Measurements from ENCODE around the gene LIN7A. TPM values are rescaled to one million over a fixed set of nuclear protein-coding genes. Genes with fewer than 3 reads are reported as not detected.

The LIN7A gene
- total RNA-seq, 2 experiments from 2014 or later, result not detected

- DNase-seq (no peak), ATAC-seq (ENCODE audit: poor library complexity) (no peak)
- Histone ChIP-seq H3K4me3 (ENCODE audit: low read length) (no peak overlapping the region), H3K4me1 (ENCODE audit: insufficient read depth, low read length) (no peaks in the 10 kb centered on the region), H3K36me3 (ENCODE audit: insufficient read depth, low read length) (no peaks in the 10 kb centered on the region), H3K27ac (ENCODE audit: low read depth in 1 of 2, low read length in 2 of 2) (no peak overlapping the region), H3K27me3 (ENCODE audit: control insufficient read depth in 1 of 2, insufficient read depth in 2 of 2, low read length in 2 of 2) (no peaks in the 10 kb centered on the region), H3K9me3 (ENCODE audit: control insufficient read depth in 1 of 2, insufficient read depth in 1 of 2, low read length in 2 of 2) (no peaks in the 10 kb centered on the region)
- CTCF ChIA-PET, result no interaction called here
- intact Hi-C loops (cut with DNase I, micrococcal nuclease), result no loop called here
- Mint-ChIP-seq H3K9me3 (no peaks in the 10 kb centered on the region), H3K27me3 (no peaks in the 10 kb centered on the region), H3K4me1 (ENCODE audit: low read depth) (no peaks in the 10 kb centered on the region), H3K36me3 (ENCODE audit: low read depth) (no peaks in the 10 kb centered on the region), H3K4me3 (no peak overlapping the region), H3K27ac (no peak overlapping the region)
- POLR2A ChIA-PET, result no interaction called here
- TF ChIP-seq, protein P1, sequence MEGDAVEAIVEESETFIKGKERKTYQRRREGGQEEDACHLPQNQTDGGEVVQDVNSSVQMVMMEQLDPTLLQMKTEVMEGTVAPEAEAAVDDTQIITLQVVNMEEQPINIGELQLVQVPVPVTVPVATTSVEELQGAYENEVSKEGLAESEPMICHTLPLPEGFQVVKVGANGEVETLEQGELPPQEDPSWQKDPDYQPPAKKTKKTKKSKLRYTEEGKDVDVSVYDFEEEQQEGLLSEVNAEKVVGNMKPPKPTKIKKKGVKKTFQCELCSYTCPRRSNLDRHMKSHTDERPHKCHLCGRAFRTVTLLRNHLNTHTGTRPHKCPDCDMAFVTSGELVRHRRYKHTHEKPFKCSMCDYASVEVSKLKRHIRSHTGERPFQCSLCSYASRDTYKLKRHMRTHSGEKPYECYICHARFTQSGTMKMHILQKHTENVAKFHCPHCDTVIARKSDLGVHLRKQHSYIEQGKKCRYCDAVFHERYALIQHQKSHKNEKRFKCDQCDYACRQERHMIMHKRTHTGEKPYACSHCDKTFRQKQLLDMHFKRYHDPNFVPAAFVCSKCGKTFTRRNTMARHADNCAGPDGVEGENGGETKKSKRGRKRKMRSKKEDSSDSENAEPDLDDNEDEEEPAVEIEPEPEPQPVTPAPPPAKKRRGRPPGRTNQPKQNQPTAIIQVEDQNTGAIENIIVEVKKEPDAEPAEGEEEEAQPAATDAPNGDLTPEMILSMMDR (IDR thresholded peaks at IDR 0.05), result no peak
Observed at GRCh38 chr12:80912901-80913770, 24.6 kb downstream of the LIN7A start.

DNA sequence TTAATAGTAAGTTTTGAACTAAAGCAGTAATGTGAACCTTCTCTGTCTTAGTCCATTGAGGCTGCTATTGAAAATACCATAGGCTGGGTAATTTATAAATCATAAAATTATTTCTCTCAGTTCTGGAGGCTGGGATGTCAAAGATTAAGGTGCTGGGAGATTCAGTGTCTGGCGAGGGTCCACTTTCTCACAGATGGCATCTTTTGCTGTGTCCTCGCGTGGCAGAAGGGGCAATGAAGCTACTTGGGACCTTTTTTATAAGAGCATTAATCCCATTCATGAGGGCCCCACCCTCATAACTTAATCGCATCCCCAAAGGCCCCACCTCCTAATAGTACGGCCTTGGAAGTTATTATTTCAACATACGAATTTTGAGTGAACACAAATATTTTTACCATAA lies 28.4 kb downstream of the LIN7A start:
- CTCF ChIA-PET, result no interaction called here
- Histone ChIP-seq H3K4me1 (ENCODE audit: insufficient read depth, low read length) (no peaks in the 10 kb centered on the region), H3K4me3 (ENCODE audit: low read length) (no peak overlapping the region), H3K27ac (ENCODE audit: low read depth in 1 of 2, low read length in 2 of 2) (no peak overlapping the region), H3K9me3 (ENCODE audit: control insufficient read depth in 1 of 2, insufficient read depth in 1 of 2, low read length in 2 of 2) (no peaks in the 10 kb centered on the region), H3K36me3 (ENCODE audit: insufficient read depth, low read length) (no peaks in the 10 kb centered on the region), H3K27me3 (ENCODE audit: control insufficient read depth in 1 of 2, insufficient read depth in 2 of 2, low read length in 2 of 2) (no peaks in the 10 kb centered on the region)
- Mint-ChIP-seq H3K36me3 (ENCODE audit: low read depth) (no peaks in the 10 kb centered on the region), H3K27ac (no peak overlapping the region), H3K27me3 (no peaks in the 10 kb centered on the region), H3K9me3 (peaks cover 2% of the 10 kb centered on the region), H3K4me3 (no peak overlapping the region), H3K4me1 (ENCODE audit: low read depth) (no peaks in the 10 kb centered on the region)
- TF ChIP-seq, protein P1 (IDR thresholded peaks at IDR 0.05), result no peak
- ATAC-seq (ENCODE audit: poor library complexity) (no peak), DNase-seq (no peak)
- intact Hi-C loops (cut with DNase I, micrococcal nuclease), result no loop called here
- POLR2A ChIA-PET, result no interaction called here

DNA sequence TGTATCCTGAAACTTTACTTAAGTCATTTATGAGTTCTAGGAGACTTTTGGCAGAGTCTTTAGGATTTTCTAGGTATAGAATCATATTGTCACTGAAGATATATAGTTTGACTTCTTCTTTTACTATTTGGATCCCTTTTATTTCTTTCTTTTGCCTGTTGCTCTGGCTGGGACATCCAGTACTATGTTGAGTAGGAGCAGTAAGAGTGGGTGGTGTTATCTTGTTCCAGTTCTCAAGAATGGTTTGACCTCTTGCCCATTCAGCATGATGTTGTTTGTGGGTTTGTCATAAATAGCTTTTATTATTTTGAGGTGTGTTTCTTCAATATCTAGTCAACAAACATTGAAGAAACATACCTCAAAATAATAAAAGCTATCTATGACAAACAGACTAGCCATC lies 35.0 kb downstream of the LIN7A start:
- Histone ChIP-seq H3K9me3 (ENCODE audit: control insufficient read depth in 1 of 2, insufficient read depth in 1 of 2, low read length in 2 of 2) (no peaks in the 10 kb centered on the region), H3K27ac (ENCODE audit: low read depth in 1 of 2, low read length in 2 of 2) (no peak overlapping the region), H3K4me3 (ENCODE audit: low read length) (no peak overlapping the region), H3K4me1 (ENCODE audit: insufficient read depth, low read length) (no peaks in the 10 kb centered on the region), H3K27me3 (ENCODE audit: control insufficient read depth in 1 of 2, insufficient read depth in 2 of 2, low read length in 2 of 2) (no peaks in the 10 kb centered on the region), H3K36me3 (ENCODE audit: insufficient read depth, low read length) (no peaks in the 10 kb centered on the region)
- H3K4me3 Mint-ChIP-seq, result no peak overlapping the region
- TF ChIP-seq, protein P1 (IDR thresholded peaks at IDR 0.05), result no peak
- no peaks in the 10 kb centered on the region for H3K4me1 Mint-ChIP-seq (ENCODE audit: low read depth)
- no peak overlapping the region for H3K27ac Mint-ChIP-seq
- H3K27me3 Mint-ChIP-seq, result no peaks in the 10 kb centered on the region
- peaks cover 12% of the 10 kb centered on the region for H3K9me3 Mint-ChIP-seq
- ChIA-PET POLR2A (no interaction called here), CTCF (no interaction called here)
- intact Hi-C loops (cut with DNase I, micrococcal nuclease), result no loop called here
- no peak for ATAC-seq (ENCODE audit: poor library complexity)
- H3K36me3 Mint-ChIP-seq (ENCODE audit: low read depth), result no peaks in the 10 kb centered on the region
- no peak for DNase-seq

Measured in CD4-positive, alpha-beta T cell (primary cell).